H9 (cell line): Measurements from ENCODE around the gene LRP1B. TPM values are rescaled to one million over a fixed set of nuclear protein-coding genes. Genes with fewer than 3 reads are reported as not detected.

Experiments
- DNase-seq: peaks from one replicate; pipeline ENCODE4 v3.0.0-alpha.2; 2017
- H2AFZ ChIP-seq: one replicate; pipeline ENCODE4 v1.6.1; 2013; ENCODE audit warnings: mild to moderate bottlenecking, low read length, control low read depth, moderate library complexity
- H2AK5ac ChIP-seq: 2 replicates; pipeline ENCODE4 v1.6.1; 2013; ENCODE audit warnings: low read length, control low read depth, mixed read lengths; ENCODE audit not compliant: insufficient read length
- H2BK120ac ChIP-seq: one replicate; pipeline ENCODE4 v1.6.1; 2013; ENCODE audit warnings: low read depth, mild to moderate bottlenecking, low read length, control low read depth, inconsistent platforms; ENCODE audit not compliant: poor library complexity, severe bottlenecking
- H2BK12ac ChIP-seq: 2 replicates; pipeline ENCODE4 v1.6.1; 2013; ENCODE audit warnings: low read length, control low read depth, mixed read lengths, low read depth; ENCODE audit not compliant: insufficient read length
- H2BK15ac ChIP-seq: 2 replicates; pipeline ENCODE4 v1.6.1; 2013; ENCODE audit warnings: low read depth, low read length, control low read depth
- H2BK20ac ChIP-seq: one replicate; pipeline ENCODE4 v1.6.1; 2013; ENCODE audit warnings: low read depth, mild to moderate bottlenecking, low read length, control low read depth, inconsistent platforms; ENCODE audit not compliant: poor library complexity, severe bottlenecking
- H2BK5ac ChIP-seq: 2 replicates; pipeline ENCODE4 v1.6.1; 2013; ENCODE audit warnings: low read length, control low read depth, mixed read lengths; ENCODE audit not compliant: insufficient read length
- H3K14ac ChIP-seq: 2 replicates; pipeline ENCODE4 v1.6.1; 2013; ENCODE audit warnings: low read length, control low read depth; ENCODE audit not compliant: insufficient read depth
- H3K18ac ChIP-seq: 2 replicates; pipeline ENCODE4 v1.6.1; 2013; ENCODE audit warnings: low read depth, mild to moderate bottlenecking, mixed read lengths, low read length, control low read depth; ENCODE audit not compliant: insufficient read length
- H3K23ac ChIP-seq: 2 replicates; pipeline ENCODE4 v1.6.1; 2013; ENCODE audit warnings: low read length, control low read depth, mixed read lengths, low read depth; ENCODE audit not compliant: insufficient read length
- H3K23me2 ChIP-seq: 2 replicates; pipeline ENCODE4 v1.6.1; 2013; ENCODE audit warnings: low read depth, mild to moderate bottlenecking, mixed read lengths, low read length, control low read depth; ENCODE audit not compliant: insufficient read length, poor library complexity, severe bottlenecking
- H3K27ac ChIP-seq: 2 replicates; pipeline ENCODE4 v1.5.1; 2013; ENCODE audit warnings: low read length, control low read depth, mixed read lengths, low read depth; ENCODE audit not compliant: insufficient read length
- H3K27me3 ChIP-seq: 2 replicates; pipeline ENCODE4 v1.6.1; 2013; ENCODE audit warnings: low read length, control low read depth, inconsistent platforms; ENCODE audit not compliant: insufficient read depth
- H3K4ac ChIP-seq: 2 replicates; pipeline ENCODE4 v1.6.1; 2013; ENCODE audit warnings: low read depth, mild to moderate bottlenecking, control low read depth, inconsistent platforms, low read length, moderate library complexity
- H3K4me1 ChIP-seq: 2 replicates; pipeline ENCODE4 v1.6.1; 2013; ENCODE audit warnings: low read length, control low read depth, inconsistent platforms; ENCODE audit not compliant: insufficient read depth
- H3K4me2 ChIP-seq: 2 replicates; pipeline ENCODE4 v1.6.1; 2013; ENCODE audit warnings: low read length, control low read depth, mixed read lengths; ENCODE audit not compliant: insufficient read length, insufficient read depth
- H3K56ac ChIP-seq: 2 replicates; pipeline ENCODE4 v1.6.1; 2013; ENCODE audit warnings: low read depth, mild to moderate bottlenecking, mixed read lengths, low read length, control low read depth; ENCODE audit not compliant: insufficient read length
- H3K79me1 ChIP-seq: 2 replicates; pipeline ENCODE4 v1.6.1; 2013; ENCODE audit warnings: low read depth, mild to moderate bottlenecking, moderate library complexity, low read length, control low read depth, inconsistent platforms; ENCODE audit not compliant: insufficient read depth, poor library complexity, severe bottlenecking
- H3K79me2 ChIP-seq: 2 replicates; pipeline ENCODE4 v1.6.1; 2013; ENCODE audit warnings: low read length, control low read depth, inconsistent platforms; ENCODE audit not compliant: insufficient read depth
- H3K9ac ChIP-seq: 2 replicates; pipeline ENCODE4 v1.6.1; 2013; ENCODE audit warnings: low read length, control low read depth, mixed read lengths; ENCODE audit not compliant: insufficient read length; ENCODE audit errors: extremely low read depth
- H3K9me3 ChIP-seq: one replicate; pipeline ENCODE4 v1.6.1; 2013; ENCODE audit warnings: low read depth, low read length, inconsistent platforms; ENCODE audit not compliant: control insufficient read depth
- H3T11ph ChIP-seq: one replicate; pipeline ENCODE4 v1.6.1; 2013; ENCODE audit warnings: mild to moderate bottlenecking, low read length, control low read depth, inconsistent platforms
- H4K20me1 ChIP-seq: one replicate; pipeline ENCODE4 v1.6.1; 2013; ENCODE audit not compliant: control insufficient read depth, insufficient read length, insufficient read depth
- H4K5ac ChIP-seq: 2 replicates; pipeline ENCODE4 v1.6.1; 2013; ENCODE audit warnings: low read depth, mild to moderate bottlenecking, mixed read lengths, low read length, control low read depth; ENCODE audit not compliant: insufficient read length
- H4K8ac ChIP-seq: replicated peaks from 2 replicates; pipeline ENCODE4 v1.6.1; 2013; ENCODE audit warnings: low read length, control low read depth, mixed read lengths, low read depth; ENCODE audit not compliant: insufficient read length
- H4K91ac ChIP-seq: 2 replicates; pipeline ENCODE4 v1.6.1; 2013; ENCODE audit warnings: low read depth, mild to moderate bottlenecking, moderate library complexity, mixed read lengths, low read length, control low read depth; ENCODE audit not compliant: insufficient read length
- H3K27ac Mint-ChIP-seq, 3 experiments: 2 replicates in 2 of 3; 3 replicates in 1 of 3; pipeline ENCODE4 v1.8.0; 2020 to 2021; ENCODE audit warnings: mixed read lengths in 3 of 3, mild to moderate bottlenecking in 1 of 3, moderate library complexity in 1 of 3
- H3K27me3 Mint-ChIP-seq: 2 replicates; pipeline ENCODE4 v1.8.0; 2021; ENCODE audit warnings: low read depth, mild to moderate bottlenecking, moderate library complexity, mixed read lengths
- H3K36me3 Mint-ChIP-seq, 3 experiments: 2 replicates in 2 of 3; 3 replicates in 1 of 3; pipeline ENCODE4 v1.8.0; 2020 to 2021; ENCODE audit warnings: low read depth in 3 of 3, mixed read lengths in 3 of 3; ENCODE audit not compliant: insufficient read depth in 1 of 3
- H3K4me1 Mint-ChIP-seq, 2 experiments: 2 replicates each; pipeline ENCODE4 v1.8.0; 2020; ENCODE audit warnings: mixed read lengths in 2 of 2
- H3K4me3 Mint-ChIP-seq, 2 experiments: 2 replicates in 1 of 2; 3 replicates in 1 of 2; pipeline ENCODE4 v1.8.0; 2020 to 2021; ENCODE audit warnings: mild to moderate bottlenecking in 2 of 2, mixed read lengths in 2 of 2, moderate library complexity in 1 of 2
- H3K9me3 Mint-ChIP-seq, 2 experiments: 2 replicates in 1 of 2; 3 replicates in 1 of 2; pipeline ENCODE4 v1.8.0; 2020; ENCODE audit warnings: mild to moderate bottlenecking in 2 of 2, mixed read lengths in 2 of 2, moderate library complexity in 1 of 2
- CTCF ChIP-seq: fragments of 200-600 bp; sonication (generic); conservative IDR thresholded peaks from 3 replicates; pipeline ENCODE4 v1.8.0; 2021; ENCODE audit warnings: antibody characterized with exemption, mild to moderate bottlenecking
- total RNA-seq: library from RNA; stranded (reverse); gene quantifications from 2 replicates; pipeline ENCODE4 v1.2.1, GENCODE V29; 2021

Gene LRP1B
- total RNA-seq, 1 experiment from 2014 or later = not detected

- H3K9ac ChIP-seq = no peak overlapping the region
These were observed 1256.8 kb downstream of the LRP1B start for GRCh38 chr2:140873915-140874531.

More at GRCh38 chr2:140873915-140874531, 1256.8 kb downstream of the LRP1B start:
- H3K4me1 ChIP-seq = no peaks in the 10 kb centered on the region
- no peak overlapping the region for H2BK120ac ChIP-seq
- no peak overlapping the region for H3T11ph ChIP-seq
- H4K20me1 ChIP-seq = no peaks in the 10 kb centered on the region
- no peaks in the 10 kb centered on the region for H3K27me3 ChIP-seq
- H3K23ac ChIP-seq = no peak overlapping the region
- H2AK5ac ChIP-seq = no peak overlapping the region
- H2BK15ac ChIP-seq = no peak overlapping the region
- peaks cover 46 to 47% of the 10 kb centered on the region in 2 experiments for H3K9me3 Mint-ChIP-seq
- no peak overlapping the region for H2BK12ac ChIP-seq
- no peaks in the 10 kb centered on the region for H3K9me3 ChIP-seq
- no peak overlapping the region for H3K27ac ChIP-seq
- no peak for TF ChIP-seq CTCF
- no peak overlapping the region for H3K27ac Mint-ChIP-seq
- no peak overlapping the region for H4K91ac ChIP-seq
- no peak overlapping the region for H2BK5ac ChIP-seq
- H3K4me3 Mint-ChIP-seq = no peak overlapping the region
- no peak overlapping the region for H3K4ac ChIP-seq
- no peak overlapping the region for H4K8ac ChIP-seq
- H3K79me2 ChIP-seq = no peaks in the 10 kb centered on the region
- 0 out of 4 replicates have a peak, but pooled peaks cover 0 to 2% of the 10 kb centered on the region in 2 experiments for H3K4me1 Mint-ChIP-seq
- no peak overlapping the region for H3K4me2 ChIP-seq
- H2AFZ ChIP-seq = no peak overlapping the region
- no peaks in the 10 kb centered on the region for H3K23me2 ChIP-seq
- H4K5ac ChIP-seq = no peak overlapping the region
- no peak for DNase-seq
- peaks cover 9 to 50% (median 22%) of the 10 kb centered on the region in 3 experiments for H3K36me3 Mint-ChIP-seq
- H3K18ac ChIP-seq = no peak overlapping the region
- no peak overlapping the region for H2BK20ac ChIP-seq
- no peak overlapping the region for H3K14ac ChIP-seq
- no peaks in the 10 kb centered on the region for H3K27me3 Mint-ChIP-seq
- H3K56ac ChIP-seq = no peak overlapping the region
- no peaks in the 10 kb centered on the region for H3K79me1 ChIP-seq
